Heart left ventricle (tissue), 13 donors: Measurements from ENCODE around the gene PDE7B.

Source experiments
- CTCF ChIP-seq, 12 donors: fragments of 200-600 bp; sonication (generic) in 4 of 12; IDR thresholded peaks; one replicate each; pipeline versions ENCODE4 v1.5.0 to v1.8.0; 2018 to 2022; ENCODE audit warnings: antibody characterized with exemption in 12 of 12, mild to moderate bottlenecking in 5 of 12
- POLR2A ChIP-seq, 2 donors: fragments of 450-650 bp; IDR thresholded peaks; one replicate each; pipeline ENCODE4 v1.6.1; 2017; ENCODE audit warnings: antibody characterized with exemption in 2 of 2, mild to moderate bottlenecking in 2 of 2, moderate library complexity in 2 of 2
- donor health status: ischemic (EF 13 %, LVEDD 7.1; RV severe dilation, severe dysfunction).
- donor health status: DM: no; HTN: yes; CAD: no.
- donor health status: DM: no; HTN: no; CAD: no.
- donor health status: ischemic (EF 25% LVEDD 6.9; RV normal size, moderate dysfunction).
- donor health status: ischemic (EF 25% LVEDD 5.7; RV mildly dilated, moderate dysfunction).
- donor health status: ischemic (EF 35%, LVEDD 5.7; RV mildly dilated, moderate dysfunction).
- donor health status: nonischemic (EF 11% LVEDD 7.7; RV severe dilation, severe dysfunction).
- donor health status: DM: yes; HTN: yes; CAD: no.
- donor health status: PGD.
- donor health status: ischemic (EF 29% LVEDD 5.4; RV normal size, mild dysfunction).
- donor health status: nonischemic (EF 23%, LVEDD 6.1; RV moderate dilation, normal function).

- no peak for TF ChIP-seq POLR2A (IDR thresholded peaks at IDR 0.05)
- TF ChIP-seq CTCF (IDR thresholded peaks at IDR 0.05), result no peak
Measured at GRCh38 chr6:136186363-136186762, 334.9 kb downstream of the PDE7B start.
